GM08714 (cell line): ENCODE measurements around the gene ZCCHC14.

Experiments
- H3K4me3 ChIP-seq: fragments of 200-500 bp; sonication (Bioruptor generic); 2 replicates; pipeline ENCODE4 v1.5.1; 2014; ENCODE audit warnings: mild to moderate bottlenecking, low read length, inconsistent platforms
- ZNF274 ChIP-seq: IDR thresholded peaks from 2 replicates; pipeline ENCODE4 v1.6.1; 2012; ENCODE audit warnings: mild to moderate bottlenecking, low read depth, low read length

Gene ZCCHC14

GRCh38 chr16:87466975-87467501, 25.8 kb downstream of the ZCCHC14 start:
- no peak for TF ChIP-seq ZNF274
- no peak overlapping the region for H3K4me3 ChIP-seq

GRCh38 chr16:87465879-87466278, 26.9 kb downstream of the ZCCHC14 start:
- H3K4me3 ChIP-seq: no peak overlapping the region
- TF ChIP-seq ZNF274: no peak

DNA sequence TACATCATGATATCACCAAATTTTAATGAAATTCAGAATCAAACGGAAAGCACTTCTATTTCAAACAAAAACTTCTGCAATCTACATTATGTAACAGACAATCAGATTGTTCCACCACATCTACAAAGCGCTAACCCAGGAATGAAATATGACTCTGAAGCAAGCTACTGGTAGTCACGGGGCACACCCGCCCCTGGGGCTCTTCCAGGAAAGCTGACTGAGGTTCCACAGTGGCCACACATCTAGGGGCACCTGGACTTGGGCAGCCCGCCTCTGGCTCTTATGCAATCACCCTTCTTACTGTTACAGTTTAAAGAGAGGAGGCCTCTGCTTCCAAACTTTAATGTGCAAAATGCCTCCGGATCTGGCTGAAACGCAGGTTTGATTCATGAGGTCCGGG, 27.5 kb downstream of the ZCCHC14 start:
- no peak for TF ChIP-seq ZNF274
- H3K4me3 ChIP-seq: no peak overlapping the region

GRCh38 chr16:87464691-87465300, 28.0 kb downstream of the ZCCHC14 start:
- TF ChIP-seq ZNF274: no peak
- peak overlapping the region; percentile 11; the same call in 1 of the 2 replicates for H3K4me3 ChIP-seq

DNA sequence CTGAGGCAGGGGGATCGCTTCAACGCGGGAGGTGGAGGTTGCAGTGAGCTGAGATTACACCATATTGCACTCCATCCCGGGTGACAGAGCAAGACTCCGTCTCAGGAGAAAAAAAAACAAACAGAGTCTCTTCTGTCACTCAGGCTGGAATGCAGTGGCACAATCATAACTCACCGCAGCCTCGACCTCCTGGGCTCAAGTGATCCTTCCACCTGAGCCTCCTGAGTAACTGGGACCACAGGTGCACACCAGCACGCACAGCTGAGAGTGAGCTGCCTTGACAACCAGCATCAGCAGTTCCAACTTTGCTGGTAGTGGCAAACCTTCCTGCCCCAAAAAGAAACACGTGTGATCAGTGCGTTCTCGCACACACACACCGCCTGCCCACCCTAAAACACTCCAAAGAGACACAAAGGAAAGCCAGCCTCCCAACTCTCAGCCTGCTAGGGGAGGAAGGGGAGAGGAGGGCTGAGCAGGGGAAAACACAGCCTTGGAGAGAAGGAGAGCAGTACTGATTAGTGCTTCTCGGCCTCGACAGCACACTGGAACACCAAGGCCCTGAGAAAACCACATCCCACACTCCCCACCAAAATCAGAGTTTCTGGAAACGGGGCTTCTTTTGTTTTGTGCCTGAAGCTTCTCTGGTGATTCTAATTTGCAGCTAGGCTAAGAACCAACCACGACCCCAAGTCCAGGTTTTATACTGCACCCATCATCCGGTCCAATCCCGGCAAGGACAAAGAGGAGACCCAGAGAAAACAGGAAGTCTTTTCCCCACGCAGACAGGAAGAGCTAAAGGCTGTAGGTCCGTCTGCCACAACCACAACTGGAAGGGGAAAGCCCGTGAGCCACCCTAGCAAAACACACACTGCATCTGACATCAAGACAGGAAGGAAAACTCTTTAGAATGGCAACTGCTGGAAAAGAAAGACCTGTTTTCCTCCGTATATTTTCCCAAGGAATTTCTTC, 28.8 kb downstream of the ZCCHC14 start:
- no peak overlapping the region for H3K4me3 ChIP-seq
- no peak for TF ChIP-seq ZNF274

- TF ChIP-seq ZNF274: no peak
- H3K4me3 ChIP-seq: no peak overlapping the region
Observed at GRCh38 chr16:87461466-87461991, 31.3 kb downstream of the ZCCHC14 start.

GRCh38 chr16:87460936-87461335, 31.9 kb downstream of the ZCCHC14 start:
- TF ChIP-seq ZNF274: no peak
- no peak overlapping the region for H3K4me3 ChIP-seq

GRCh38 chr16:87459833-87460232, 33.0 kb downstream of the ZCCHC14 start:
- TF ChIP-seq ZNF274: no peak
- no peak overlapping the region for H3K4me3 ChIP-seq

- H3K4me3 ChIP-seq: no peak overlapping the region
- no peak for TF ChIP-seq ZNF274
Observed at GRCh38 chr16:87459027-87459426, 33.8 kb downstream of the ZCCHC14 start.

GRCh38 chr16:87458424-87458915, 34.4 kb downstream of the ZCCHC14 start:
- TF ChIP-seq ZNF274: no peak
- H3K4me3 ChIP-seq: no peak overlapping the region

- no peak overlapping the region for H3K4me3 ChIP-seq
- no peak for TF ChIP-seq ZNF274
Observed at GRCh38 chr16:87457709-87458423, 35.0 kb downstream of the ZCCHC14 start.

GRCh38 chr16:87457061-87457611, 35.7 kb downstream of the ZCCHC14 start:
- TF ChIP-seq ZNF274: no peak

DNA sequence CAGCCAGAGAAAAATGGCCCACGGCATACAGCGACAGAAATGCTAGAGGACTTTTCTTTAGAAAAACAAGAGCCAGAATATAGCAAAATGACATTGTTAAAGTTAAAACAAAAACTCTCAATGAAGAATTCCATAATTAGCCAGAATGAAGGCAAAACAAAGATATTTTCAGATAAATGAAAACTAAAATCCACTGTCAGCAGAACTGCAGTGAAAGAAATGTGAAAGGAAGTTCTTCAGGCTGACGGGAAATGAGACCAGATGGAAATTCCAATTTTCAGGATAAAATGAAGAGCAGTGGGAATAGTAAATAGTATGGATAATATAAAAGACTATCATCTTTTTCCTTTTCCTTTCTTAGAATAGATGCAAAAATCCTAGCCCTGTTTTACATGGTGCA, 38.4 kb downstream of the ZCCHC14 start:
- no peak overlapping the region for H3K4me3 ChIP-seq
- TF ChIP-seq ZNF274: no peak

More at GRCh38 chr16:87457061-87457611, 35.7 kb downstream of the ZCCHC14 start:
- no peak overlapping the region for H3K4me3 ChIP-seq
